GM18508 (cell line): ENCODE data around the gene KIR2DL3.
"Not testable (repeated sequence)": the region's sequence is repeated elsewhere in the genome, so short reads cannot be mapped to it uniquely, and the experiment has no call there.

Source experiments
- ATAC-seq: cut with Tn5 transposase; IDR thresholded peaks from one replicate; pipeline ENCODE4 v1.9.1; 2021; ENCODE audit warnings: moderate number of reproducible peaks; ENCODE audit not compliant: insufficient read depth, unreplicated experiment

Gene KIR2DL3

DNA sequence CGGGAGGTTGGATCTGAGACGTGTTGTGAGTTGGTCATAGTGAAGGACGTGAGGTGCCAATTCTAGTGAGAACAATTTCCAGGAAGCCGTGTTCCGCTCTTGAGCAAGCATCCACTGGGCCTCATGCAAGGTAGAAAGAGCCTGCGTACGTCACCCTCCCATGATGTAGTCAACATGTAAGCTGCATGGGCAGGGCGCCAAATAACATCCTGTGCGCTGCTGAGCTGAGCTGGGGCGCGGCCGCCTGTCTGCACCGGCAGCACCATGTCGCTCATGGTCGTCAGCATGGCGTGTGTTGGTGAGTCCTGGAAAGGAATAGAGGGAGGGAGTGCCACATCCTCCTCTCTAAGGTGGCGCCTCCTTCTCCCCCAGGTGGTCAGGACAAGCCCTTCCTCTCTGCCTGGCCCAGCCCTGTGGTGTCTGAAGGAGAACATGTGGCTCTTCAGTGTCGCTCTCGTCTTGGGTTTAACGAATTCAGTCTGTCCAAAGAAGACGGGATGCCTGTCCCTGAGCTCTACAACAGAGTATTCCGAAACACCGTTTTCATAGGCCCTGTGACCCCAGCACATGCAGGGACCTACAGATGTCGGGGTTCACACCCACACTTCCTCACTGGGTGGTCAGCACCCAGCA is 47.9 kb downstream of the KIR2DL3 start:
- not testable (repeated sequence) for ATAC-seq

- ATAC-seq = not testable (repeated sequence)
Observed at GRCh38 chr19:54788154-54788553, 49.8 kb downstream of the KIR2DL3 start.

GRCh38 chr19:54790711-54791110 is 52.4 kb downstream of the KIR2DL3 start:
- no peak for ATAC-seq

DNA sequence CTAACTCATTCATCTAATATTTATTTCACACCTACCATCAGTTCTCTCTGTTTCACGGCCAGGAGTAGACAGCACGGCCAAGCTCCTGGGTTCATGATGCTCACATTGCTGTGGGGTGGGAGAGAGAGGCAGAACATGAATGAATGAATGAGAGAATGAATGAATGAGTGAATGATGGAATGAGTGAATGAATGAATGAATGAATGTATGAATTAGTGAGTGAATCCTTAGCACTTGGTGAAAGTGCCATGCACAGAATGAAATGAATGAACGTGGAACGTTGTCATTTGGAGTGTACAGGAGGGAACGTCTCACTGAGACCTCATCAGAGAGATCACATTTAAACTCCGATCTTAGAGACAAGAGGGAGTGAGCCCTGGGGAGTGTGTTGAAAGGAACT is 53.2 kb downstream of the KIR2DL3 start:
- ATAC-seq = no peak

DNA sequence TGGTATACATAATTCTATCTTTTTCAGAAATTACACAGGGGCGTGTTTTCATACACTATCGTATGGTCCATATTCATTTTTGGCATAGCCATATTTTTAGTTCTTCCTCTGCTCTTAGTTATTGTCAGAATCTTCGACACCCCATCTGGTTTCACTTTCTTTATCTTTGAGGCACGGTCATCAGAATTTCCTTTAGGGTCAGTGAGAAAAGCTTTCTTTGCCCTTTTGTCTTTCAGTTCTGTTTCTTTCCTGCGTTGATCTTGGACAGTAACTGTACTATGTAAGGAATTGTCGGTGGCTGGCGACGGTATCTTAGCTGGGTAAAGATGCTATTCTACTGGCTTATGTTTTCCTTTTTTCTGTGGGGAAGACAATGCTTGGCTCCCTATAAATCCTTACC is 54.5 kb downstream of the KIR2DL3 start:
- no peak for ATAC-seq

- no peak for ATAC-seq
Observed at GRCh38 chr19:54795758-54796157, 57.4 kb downstream of the KIR2DL3 start.
